ENCODE measurements around the gene ADGRL3.

The ADGRL3 gene

GRCh38 chr4:61401771-61402170, 201.6 kb downstream of the ADGRL3 start:
- no peaks in the 10 kb centered on the region for H3K27me3 ChIP-seq (ENCODE audit: insufficient read depth, low read length, poor library complexity)
- TF ChIP-seq EZH2 (IDR thresholded peaks at IDR 0.05; ENCODE audit: borderline replicate concordance, low read depth, low read length, severe bottlenecking) (no peak), CTCF (IDR thresholded peaks at IDR 0.05; ENCODE audit: borderline replicate concordance, extremely low read depth, low read length, poor library complexity, severe bottlenecking) (no peak)
- no peaks in the 10 kb centered on the region for H3K79me2 ChIP-seq (ENCODE audit: insufficient read depth, low read length)
- H3K4me3 ChIP-seq (ENCODE audit: low read depth in 1 of 2, low read length in 2 of 2), result no peak overlapping the region
- no peak overlapping the region for H3K9ac ChIP-seq (ENCODE audit: low read depth, low read length)
- H3K27ac ChIP-seq (ENCODE audit: low read length), result no peak overlapping the region
- H3K36me3 ChIP-seq (ENCODE audit: insufficient read depth, low read length), result no peaks in the 10 kb centered on the region
- H3K4me1 ChIP-seq (ENCODE audit: insufficient read depth, low read length), result no peaks in the 10 kb centered on the region
- H4K20me1 ChIP-seq (ENCODE audit: insufficient read depth, low read length), result no peaks in the 10 kb centered on the region
- H2AFZ ChIP-seq (ENCODE audit: low read depth, low read length), result no peak overlapping the region
- ATAC-seq (ENCODE audit: insufficient read depth, low read depth) (no peak), DNase-seq (no peak)
- H3K4me2 ChIP-seq (ENCODE audit: insufficient read depth, low read length), result no peak overlapping the region
- H3K9me3 ChIP-seq (ENCODE audit: insufficient read depth, low read length, severe bottlenecking), result no peaks in the 10 kb centered on the region

- no peak overlapping the region for H3K4me3 ChIP-seq (ENCODE audit: low read depth in 1 of 2, low read length in 2 of 2)
- no peaks in the 10 kb centered on the region for H3K4me1 ChIP-seq (ENCODE audit: insufficient read depth, low read length)
- no peaks in the 10 kb centered on the region for H3K79me2 ChIP-seq (ENCODE audit: insufficient read depth, low read length)
- H4K20me1 ChIP-seq (ENCODE audit: insufficient read depth, low read length), result no peaks in the 10 kb centered on the region
- no peaks in the 10 kb centered on the region for H3K27me3 ChIP-seq (ENCODE audit: insufficient read depth, low read length, poor library complexity)
- TF ChIP-seq EZH2 (IDR thresholded peaks at IDR 0.05; ENCODE audit: borderline replicate concordance, low read depth, low read length, severe bottlenecking), result no peak
- TF ChIP-seq CTCF (IDR thresholded peaks at IDR 0.05; ENCODE audit: borderline replicate concordance, extremely low read depth, low read length, poor library complexity, severe bottlenecking), result no peak
- DNase-seq (no peak), ATAC-seq (ENCODE audit: insufficient read depth, low read depth) (no peak)
- H2AFZ ChIP-seq (ENCODE audit: low read depth, low read length), result no peak overlapping the region
- no peak overlapping the region for H3K4me2 ChIP-seq (ENCODE audit: insufficient read depth, low read length)
- no peak overlapping the region for H3K9ac ChIP-seq (ENCODE audit: low read depth, low read length)
- H3K36me3 ChIP-seq (ENCODE audit: insufficient read depth, low read length), result no peaks in the 10 kb centered on the region
- H3K9me3 ChIP-seq (ENCODE audit: insufficient read depth, low read length, severe bottlenecking), result no peaks in the 10 kb centered on the region
- no peak overlapping the region for H3K27ac ChIP-seq (ENCODE audit: low read length)
These were observed 205.2 kb downstream of the ADGRL3 start for GRCh38 chr4:61405307-61405706.

- no peaks in the 10 kb centered on the region for H3K79me2 ChIP-seq (ENCODE audit: insufficient read depth, low read length)
- no peaks in the 10 kb centered on the region for H3K27me3 ChIP-seq (ENCODE audit: insufficient read depth, low read length, poor library complexity)
- no peaks in the 10 kb centered on the region for H3K36me3 ChIP-seq (ENCODE audit: insufficient read depth, low read length)
- H2AFZ ChIP-seq (ENCODE audit: low read depth, low read length), result no peak overlapping the region
- H4K20me1 ChIP-seq (ENCODE audit: insufficient read depth, low read length), result no peaks in the 10 kb centered on the region
- H3K27ac ChIP-seq (ENCODE audit: low read length), result no peak overlapping the region
- no peaks in the 10 kb centered on the region for H3K9me3 ChIP-seq (ENCODE audit: insufficient read depth, low read length, severe bottlenecking)
- H3K4me3 ChIP-seq (ENCODE audit: low read depth in 1 of 2, low read length in 2 of 2), result no peak overlapping the region
- no peak for ATAC-seq (ENCODE audit: insufficient read depth, low read depth)
- DNase-seq, result no peak
- H3K4me2 ChIP-seq (ENCODE audit: insufficient read depth, low read length), result no peak overlapping the region
- H3K4me1 ChIP-seq (ENCODE audit: insufficient read depth, low read length), result no peaks in the 10 kb centered on the region
- H3K9ac ChIP-seq (ENCODE audit: low read depth, low read length), result no peak overlapping the region
- TF ChIP-seq EZH2 (IDR thresholded peaks at IDR 0.05; ENCODE audit: borderline replicate concordance, low read depth, low read length, severe bottlenecking) (no peak), CTCF (IDR thresholded peaks at IDR 0.05; ENCODE audit: borderline replicate concordance, extremely low read depth, low read length, poor library complexity, severe bottlenecking) (no peak)
These were observed 206.6 kb downstream of the ADGRL3 start for GRCh38 chr4:61406677-61407076.
